Stimulated activated effector memory CD8-positive, alpha-beta T cell treated with anti-CD3 and anti-CD28 coated beads, Interleukin-12 subunit alpha, Interleukin-12 subunit beta, amount 100 ng/mL, for 72 hours (primary cell): Measurements from ENCODE around the gene SLC24A1.
A peak's percentile ranks its signal among the peaks of the same experiment; 100 is the strongest.
"Not testable (repeated sequence)": the region's sequence is repeated elsewhere in the genome, so short reads cannot be mapped to it uniquely, and the experiment has no call there.

ENCODE experiments used
- ATAC-seq: fragments of 150-1000 bp; cut with Tn5 transposase; 2 replicates; pipeline ENCODE4 v1.10.0; 2021
- DNase-seq, 2 donors: peaks; one replicate each; pipeline ENCODE4 v3.0.0; 2021 to 2022; ENCODE audit warnings: low spot score in 2 of 2
- H3K27ac Mint-ChIP-seq: one replicate; pipeline ENCODE4 v1.8.0; 2022; ENCODE audit warnings: mild to moderate bottlenecking, mixed read lengths
- H3K36me3 Mint-ChIP-seq: one replicate; pipeline ENCODE4 v1.8.0; 2022; ENCODE audit warnings: mild to moderate bottlenecking, mixed read lengths
- H3K4me1 Mint-ChIP-seq: one replicate; pipeline ENCODE4 v1.8.0; 2022; ENCODE audit warnings: mixed read lengths
- H3K4me3 Mint-ChIP-seq: one replicate; pipeline ENCODE4 v1.8.0; 2022; ENCODE audit warnings: mild to moderate bottlenecking, mixed read lengths
- H3K9me3 Mint-ChIP-seq: one replicate; pipeline ENCODE4 v1.8.0; 2022; ENCODE audit warnings: mixed read lengths

Gene SLC24A1

DNA sequence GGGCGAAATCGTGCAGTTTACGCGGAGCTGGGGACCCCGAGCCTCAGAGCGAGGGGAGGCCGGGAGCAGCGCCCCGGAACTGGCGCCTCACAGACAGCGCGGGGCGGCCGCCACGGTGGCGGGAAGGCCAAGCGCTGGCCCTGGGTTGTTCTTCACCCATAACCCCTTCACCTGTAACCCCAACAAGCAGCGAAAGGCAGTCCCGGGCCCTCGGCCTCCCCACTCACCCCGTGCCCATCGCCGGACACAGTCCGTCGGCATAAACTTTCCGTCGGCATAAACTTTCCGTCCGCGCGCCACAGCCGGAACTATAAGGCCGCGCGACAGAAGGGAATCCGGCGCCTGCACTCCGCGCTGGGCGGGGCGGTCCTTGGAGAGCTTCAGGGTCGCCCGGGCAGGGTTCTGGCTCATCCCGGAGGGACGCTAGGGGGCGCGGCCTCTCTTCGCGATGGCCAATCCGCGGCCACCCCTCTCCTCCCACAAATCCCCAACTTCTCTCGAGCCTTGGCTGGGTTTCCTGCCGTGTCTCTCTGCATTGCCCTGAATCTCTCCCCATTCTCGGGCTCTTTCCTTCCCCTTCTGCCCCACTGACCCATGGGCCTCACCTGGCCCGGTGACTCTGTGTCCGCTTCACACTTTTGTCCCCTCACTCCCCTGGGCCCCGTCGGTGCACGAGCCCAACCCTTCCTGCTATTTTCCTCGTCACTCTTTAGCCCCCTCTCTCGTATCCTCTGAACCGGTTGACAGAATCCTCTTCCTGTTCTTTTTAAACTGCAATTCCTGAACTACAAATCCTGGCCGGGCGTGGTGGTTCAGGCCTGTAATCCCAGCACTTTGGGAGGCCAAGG, 10.6 kb upstream of the SLC24A1 start, which contains the start of gene INTS14:
Gene INTS14, minus strand, starts transcription at position 261 of the 848 bp plus-strand sequence. CDS start 3,751 bp downstream, outside the sequence.
- Mint-ChIP-seq H3K4me1 (peaks cover 37% of the 10 kb centered on the region), H3K36me3 (peaks cover 14% of the 10 kb centered on the region), H3K27ac (peak within 1 kb of the TSS; percentile 98), H3K4me3 (peak within 1 kb of the TSS; percentile 93), H3K9me3 (no peaks in the 10 kb centered on the region)
- DNase-seq (peak; percentile 91 to 96), ATAC-seq (peak; percentile 98)

- H3K4me1 Mint-ChIP-seq = peaks cover 37% of the 10 kb centered on the region
- peak overlapping the region; percentile 93 for H3K4me3 Mint-ChIP-seq
- peaks cover 7% of the 10 kb centered on the region for H3K36me3 Mint-ChIP-seq
- DNase-seq (no peak), ATAC-seq (no peak)
- H3K9me3 Mint-ChIP-seq = no peaks in the 10 kb centered on the region
- H3K27ac Mint-ChIP-seq = peak overlapping the region; percentile 98
Observed at GRCh38 chr15:65611888-65612615, 9.7 kb upstream of the SLC24A1 start.

- peak overlapping the region; percentile 98 for H3K27ac Mint-ChIP-seq
Observed at GRCh38 chr15:65612616-65612946, 9.2 kb upstream of the SLC24A1 start.

DNA sequence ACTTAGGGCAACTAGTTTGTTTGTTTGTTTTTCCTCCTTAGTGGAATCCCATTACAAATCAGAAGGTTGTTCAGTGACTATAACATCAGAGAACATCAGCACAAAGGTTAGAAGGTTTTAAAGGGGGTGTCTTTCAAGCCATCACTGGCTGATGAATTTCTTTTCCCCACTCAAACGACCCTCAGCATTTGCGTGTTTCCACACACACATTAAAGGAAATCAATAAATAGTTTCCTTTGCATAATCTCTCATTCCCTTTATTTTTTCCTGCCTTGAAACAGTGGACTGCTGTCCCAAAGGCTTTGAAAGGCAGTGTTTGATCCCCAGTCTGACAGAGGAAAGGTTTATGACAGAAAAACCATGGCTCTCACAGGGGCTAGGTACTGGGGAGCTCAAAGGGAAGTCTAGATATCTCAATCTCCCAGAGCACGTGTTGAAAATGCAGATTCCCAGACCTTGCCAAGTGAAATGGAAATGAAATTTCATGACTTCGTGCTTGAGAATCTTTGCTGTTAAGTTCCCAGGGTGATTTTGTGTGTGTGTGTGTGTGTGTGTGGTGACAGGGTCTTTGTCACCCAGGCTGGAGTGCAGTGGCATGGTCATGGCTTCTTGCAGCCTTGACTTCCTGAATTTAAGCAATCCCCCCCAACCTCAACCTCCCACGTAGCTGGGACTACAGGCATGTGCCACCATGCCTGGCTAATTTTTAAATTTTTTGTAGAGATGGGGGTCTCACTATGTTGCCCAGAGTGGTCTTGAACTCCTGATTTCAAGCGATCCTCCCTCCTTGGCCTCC, 8.6 kb upstream of the SLC24A1 start:
- Mint-ChIP-seq H3K36me3 (peaks cover 7% of the 10 kb centered on the region), H3K27ac (peak overlapping the region; percentile 98), H3K4me1 (peaks cover 32% of the 10 kb centered on the region), H3K4me3 (no peak overlapping the region), H3K9me3 (no peaks in the 10 kb centered on the region)
- no peak for DNase-seq
- no peak for ATAC-seq

More at GRCh38 chr15:65612616-65612946, 9.2 kb upstream of the SLC24A1 start:
- H3K9me3 Mint-ChIP-seq = no peaks in the 10 kb centered on the region
- peaks cover 7% of the 10 kb centered on the region for H3K36me3 Mint-ChIP-seq
- DNase-seq (no peak), ATAC-seq (peak; percentile 66)
- H3K4me1 Mint-ChIP-seq = peaks cover 37% of the 10 kb centered on the region
- peak overlapping the region; percentile 93 for H3K4me3 Mint-ChIP-seq

- not testable (repeated sequence) for ATAC-seq, DNase-seq, H3K27ac Mint-ChIP-seq, H3K36me3 Mint-ChIP-seq, H3K9me3 Mint-ChIP-seq, H3K4me3 Mint-ChIP-seq
- H3K4me1 Mint-ChIP-seq = peaks cover 25% of the 10 kb centered on the region
Observed at GRCh38 chr15:65615887-65616286, 5.9 kb upstream of the SLC24A1 start.

DNA sequence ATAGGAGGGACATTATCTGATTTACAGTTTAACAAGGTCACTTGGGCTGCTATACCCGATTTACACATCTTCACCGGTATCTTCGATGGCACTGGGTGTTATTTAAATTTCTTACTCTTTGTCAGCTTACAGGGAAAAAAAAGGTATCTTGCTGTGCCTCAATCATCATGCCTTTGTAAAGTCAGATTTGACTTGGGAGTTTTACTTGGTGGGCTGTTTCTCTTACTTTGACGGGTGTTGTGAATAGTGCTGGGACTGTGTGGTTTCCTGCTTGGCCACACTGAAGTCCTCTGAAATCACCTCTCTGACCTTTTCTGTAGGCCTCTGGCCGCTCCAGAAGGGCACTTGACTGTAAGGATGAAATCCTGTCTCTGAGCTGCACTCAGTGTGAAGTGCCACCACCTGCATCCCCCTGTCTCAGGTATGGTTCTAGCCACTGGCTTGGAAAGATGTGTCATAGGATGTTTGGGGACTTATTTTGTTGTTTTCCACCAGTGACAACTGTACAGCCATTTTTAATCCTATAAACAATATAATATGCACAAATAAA, 3.1 kb upstream of the SLC24A1 start:
- Mint-ChIP-seq H3K4me3 (no peak overlapping the region), H3K36me3 (no peaks in the 10 kb centered on the region), H3K9me3 (no peaks in the 10 kb centered on the region), H3K27ac (no peak overlapping the region), H3K4me1 (no peaks in the 10 kb centered on the region)
- no peak for ATAC-seq
- no peak for DNase-seq

- no peaks in the 10 kb centered on the region for H3K9me3 Mint-ChIP-seq
- no peak for DNase-seq
- ATAC-seq = no peak
- no peaks in the 10 kb centered on the region for H3K36me3 Mint-ChIP-seq
- no peaks in the 10 kb centered on the region for H3K4me1 Mint-ChIP-seq
- no peak overlapping the region for H3K27ac Mint-ChIP-seq
- H3K4me3 Mint-ChIP-seq = no peak overlapping the region
Observed at GRCh38 chr15:65619626-65620290, 2.0 kb upstream of the SLC24A1 start.

GRCh38 chr15:65620833-65621232, 905 bp upstream of the SLC24A1 start:
- no peaks in the 10 kb centered on the region for H3K4me1 Mint-ChIP-seq
- ATAC-seq (no peak), DNase-seq (no peak)
- no peak overlapping the region for H3K4me3 Mint-ChIP-seq
- peaks cover 4% of the 10 kb centered on the region for H3K36me3 Mint-ChIP-seq
- no peak overlapping the region for H3K27ac Mint-ChIP-seq
- H3K9me3 Mint-ChIP-seq = no peaks in the 10 kb centered on the region

DNA sequence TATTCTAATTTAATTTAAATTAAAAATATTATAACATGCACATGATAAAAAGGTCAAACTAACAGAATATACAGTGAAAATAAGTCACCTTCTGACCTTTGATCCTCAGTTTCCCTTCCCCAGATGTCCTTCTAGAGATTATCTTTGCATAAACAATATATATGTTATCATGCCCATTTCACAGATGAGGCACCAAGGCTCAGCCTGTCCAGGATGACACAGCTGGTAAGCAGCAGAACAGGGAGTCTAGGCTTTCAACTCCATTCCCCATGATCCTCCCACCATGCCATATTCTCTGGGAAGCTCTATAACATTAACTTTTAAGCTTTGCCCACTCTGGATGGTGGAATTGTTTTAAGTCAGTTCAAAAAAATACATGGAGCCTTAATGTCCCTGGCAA, 1.4 kb downstream of the SLC24A1 start:
- Mint-ChIP-seq H3K36me3 (peaks cover 4% of the 10 kb centered on the region), H3K9me3 (no peaks in the 10 kb centered on the region), H3K4me1 (no peaks in the 10 kb centered on the region), H3K4me3 (no peak overlapping the region), H3K27ac (no peak overlapping the region)
- DNase-seq = no peak
- ATAC-seq = no peak

DNA sequence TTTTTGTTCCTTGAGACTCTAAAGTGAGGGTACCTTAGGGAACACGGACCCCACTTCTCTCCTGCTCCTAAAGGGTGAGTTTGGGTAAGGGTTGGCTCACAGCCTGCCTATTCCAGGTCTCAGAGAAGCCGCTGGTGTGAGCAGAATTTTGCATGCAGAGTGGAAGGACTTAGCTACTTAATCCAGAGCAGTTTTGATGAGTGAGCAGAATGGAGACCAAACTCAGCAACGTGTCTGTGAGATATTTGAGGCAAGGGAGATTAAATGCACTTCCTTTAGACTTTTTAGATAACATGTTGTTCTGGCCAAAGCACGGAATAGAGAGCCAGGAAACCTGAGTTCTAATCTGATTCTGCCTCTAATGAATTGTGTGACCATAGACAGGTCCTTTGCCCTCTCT, 5.1 kb downstream of the SLC24A1 start:
- H3K36me3 Mint-ChIP-seq = peaks cover 4% of the 10 kb centered on the region
- no peak overlapping the region for H3K27ac Mint-ChIP-seq
- no peaks in the 10 kb centered on the region for H3K9me3 Mint-ChIP-seq
- no peak for DNase-seq
- ATAC-seq = no peak
- H3K4me1 Mint-ChIP-seq = peaks cover 15% of the 10 kb centered on the region
- H3K4me3 Mint-ChIP-seq = no peak overlapping the region

- Mint-ChIP-seq H3K4me1 (peaks cover 36% of the 10 kb centered on the region), H3K27ac (no peak overlapping the region), H3K4me3 (no peak overlapping the region), H3K9me3 (no peaks in the 10 kb centered on the region), H3K36me3 (peaks cover 4% of the 10 kb centered on the region)
- ATAC-seq (no peak), DNase-seq (no peak)
Observed at GRCh38 chr15:65629548-65629947, 7.8 kb downstream of the SLC24A1 start.

DNA sequence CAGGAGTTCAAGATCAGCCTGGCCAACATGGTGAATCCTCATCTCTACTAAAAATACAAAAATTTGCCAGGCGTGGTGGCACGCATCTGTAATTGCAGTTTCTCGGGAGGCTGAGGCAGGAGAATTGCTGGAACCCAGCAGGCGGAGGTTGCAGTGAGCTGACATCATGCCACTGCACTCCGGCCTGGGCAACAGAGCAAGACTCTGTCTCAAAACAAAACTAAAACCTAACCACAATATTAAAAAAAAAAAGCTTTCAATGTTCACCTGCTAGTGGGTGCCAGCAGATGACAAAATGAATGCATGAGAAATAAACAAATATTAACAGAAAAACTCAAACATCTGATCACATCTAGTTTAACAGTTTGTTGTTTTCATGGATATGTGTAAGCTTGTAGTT, 9.0 kb downstream of the SLC24A1 start:
- Mint-ChIP-seq H3K27ac (no peak overlapping the region), H3K4me3 (peak overlapping the region; percentile 24), H3K9me3 (no peaks in the 10 kb centered on the region), H3K4me1 (peaks cover 36% of the 10 kb centered on the region), H3K36me3 (peaks cover under 1% of the 10 kb centered on the region)
- ATAC-seq (peak; percentile 80), DNase-seq (no peak)

GRCh38 chr15:65631503-65631902, 9.8 kb downstream of the SLC24A1 start:
- Mint-ChIP-seq H3K27ac (no peak overlapping the region), H3K4me3 (peak overlapping the region; percentile 24), H3K36me3 (no peaks in the 10 kb centered on the region), H3K4me1 (peaks cover 36% of the 10 kb centered on the region), H3K9me3 (no peaks in the 10 kb centered on the region)
- DNase-seq = no peak
- peak; percentile 47 for ATAC-seq

DNA sequence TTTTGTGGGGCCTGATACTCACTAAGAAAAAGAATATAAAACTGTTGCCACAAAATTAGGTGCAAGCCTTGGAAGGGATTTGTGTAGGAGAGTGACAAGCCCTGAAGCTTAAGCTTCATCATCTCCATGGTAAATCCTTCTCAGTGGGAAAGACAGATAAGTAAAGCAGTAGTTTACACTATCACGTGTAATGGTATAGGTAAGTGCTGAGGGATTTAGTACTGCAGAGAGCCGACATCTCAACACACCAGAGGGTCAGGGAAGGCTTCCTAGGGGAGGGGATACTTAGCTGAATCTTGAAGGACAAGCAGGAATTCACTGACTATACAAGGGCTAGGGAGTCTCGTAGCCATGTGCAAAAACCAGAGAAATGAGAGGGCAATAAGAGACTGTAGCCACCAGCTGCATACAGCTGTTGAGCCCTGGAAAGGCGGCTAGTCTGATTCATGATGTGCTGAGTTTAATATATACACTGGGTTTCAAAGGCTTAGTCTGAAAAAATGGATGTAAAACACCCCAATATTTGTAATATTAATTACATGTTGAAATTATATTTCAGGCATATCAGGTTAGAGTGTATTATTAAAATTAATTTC, 11.1 kb downstream of the SLC24A1 start:
- H3K9me3 Mint-ChIP-seq = no peaks in the 10 kb centered on the region
- ATAC-seq (no peak), DNase-seq (no peak)
- H3K36me3 Mint-ChIP-seq = no peaks in the 10 kb centered on the region
- no peak overlapping the region for H3K4me3 Mint-ChIP-seq
- no peak overlapping the region for H3K27ac Mint-ChIP-seq
- H3K4me1 Mint-ChIP-seq = peaks cover 36% of the 10 kb centered on the region
